HG02943 (cell line): ENCODE measurements around the gene MYO1D.
"Not testable (repeated sequence)": the region's sequence is repeated elsewhere in the genome, so short reads cannot be mapped to it uniquely, and the experiment has no call there.

Experiments used
- ATAC-seq: cut with Tn5 transposase; IDR thresholded peaks from one replicate; pipeline ENCODE4 v1.9.1; 2021; ENCODE audit warnings: mild to moderate bottlenecking, low read depth, moderate library complexity; ENCODE audit not compliant: unreplicated experiment

Gene MYO1D

DNA sequence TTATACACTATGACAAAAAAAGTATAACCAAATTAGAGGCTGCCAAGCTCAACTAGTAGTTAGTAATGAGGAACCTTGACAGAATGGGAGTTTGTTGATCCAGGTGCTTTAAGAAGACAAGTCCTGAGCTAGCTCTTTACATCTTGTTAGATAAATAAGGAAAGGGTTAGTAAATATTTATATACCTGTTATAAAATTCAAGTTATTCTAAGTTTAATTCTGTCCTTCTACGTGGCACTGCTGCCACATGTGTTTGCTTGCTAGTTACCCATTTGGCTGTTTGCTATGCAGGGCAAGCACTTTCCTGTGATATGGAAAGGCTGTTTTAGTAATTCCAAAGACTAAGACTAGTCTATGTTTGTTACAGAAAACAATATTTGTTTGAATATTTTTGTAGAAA, 180.5 kb downstream of the MYO1D start:
- no peak for ATAC-seq

GRCh38 chr17:32695864-32696263, 181.1 kb downstream of the MYO1D start:
- ATAC-seq = no peak

DNA sequence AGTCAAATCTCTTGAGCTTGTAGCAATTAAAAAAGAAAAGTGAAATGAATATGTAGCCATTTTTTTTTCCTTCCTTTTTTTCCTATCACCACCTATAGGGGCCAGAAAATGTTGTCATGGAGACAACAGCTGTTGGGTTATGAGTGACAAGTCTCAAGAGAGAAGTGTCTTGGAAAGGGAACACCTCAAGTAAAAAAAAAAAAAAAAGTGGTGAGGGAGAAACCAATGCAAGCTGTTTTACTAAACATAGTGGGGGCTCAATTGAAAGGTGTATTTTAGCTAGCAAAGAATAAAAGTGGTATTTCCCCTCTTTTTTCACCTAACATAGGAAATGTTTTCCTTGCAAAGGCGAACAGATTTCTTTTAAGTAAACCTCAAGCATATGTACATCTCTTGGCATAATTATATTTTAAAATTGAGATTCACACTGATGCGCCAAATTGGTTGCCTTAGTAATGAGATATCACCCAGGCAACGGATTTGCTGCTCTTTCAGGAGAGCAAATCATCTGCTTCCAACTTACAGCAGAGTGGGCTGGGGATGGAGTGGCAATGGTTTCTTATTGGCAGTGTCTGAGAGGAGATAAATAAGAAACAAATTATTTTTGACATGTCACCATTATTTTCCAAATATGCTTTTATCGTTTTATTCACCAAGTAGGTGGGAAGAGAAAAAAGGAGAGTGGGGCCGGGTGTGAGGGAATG, 183.6 kb downstream of the MYO1D start:
- no peak for ATAC-seq

GRCh38 chr17:32692179-32692578, 184.7 kb downstream of the MYO1D start:
- no peak for ATAC-seq

- ATAC-seq = no peak
Measured at GRCh38 chr17:32689348-32689747, 187.6 kb downstream of the MYO1D start.

- ATAC-seq = no peak
Measured at GRCh38 chr17:32688221-32688620, 188.7 kb downstream of the MYO1D start.

- no peak for ATAC-seq
Measured at GRCh38 chr17:32684087-32684958, 192.6 kb downstream of the MYO1D start.

DNA sequence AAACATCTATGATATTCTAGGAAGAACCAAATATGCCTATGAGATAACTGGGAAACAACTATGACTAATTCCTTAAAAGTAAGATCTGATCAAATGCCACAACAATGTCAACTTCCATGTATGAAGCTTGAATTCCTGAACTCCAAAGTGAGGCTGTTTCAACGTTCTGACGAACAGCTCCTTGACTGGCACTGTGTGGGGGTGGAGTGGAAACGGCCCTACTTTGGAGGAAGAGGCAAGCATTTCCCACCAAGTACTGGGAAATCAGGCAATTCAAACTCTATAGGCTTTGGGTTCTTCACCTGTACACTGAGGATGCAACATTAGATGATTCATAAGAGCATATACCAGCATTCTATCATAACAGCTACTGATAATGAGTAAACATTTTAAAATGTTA, 203.0 kb downstream of the MYO1D start:
- ATAC-seq = no peak

GRCh38 chr17:32672711-32673110, 204.2 kb downstream of the MYO1D start:
- no peak for ATAC-seq

- no peak for ATAC-seq
Measured at GRCh38 chr17:32671896-32672295, 205.0 kb downstream of the MYO1D start.

GRCh38 chr17:32664936-32665583, 211.9 kb downstream of the MYO1D start:
- ATAC-seq = no peak

DNA sequence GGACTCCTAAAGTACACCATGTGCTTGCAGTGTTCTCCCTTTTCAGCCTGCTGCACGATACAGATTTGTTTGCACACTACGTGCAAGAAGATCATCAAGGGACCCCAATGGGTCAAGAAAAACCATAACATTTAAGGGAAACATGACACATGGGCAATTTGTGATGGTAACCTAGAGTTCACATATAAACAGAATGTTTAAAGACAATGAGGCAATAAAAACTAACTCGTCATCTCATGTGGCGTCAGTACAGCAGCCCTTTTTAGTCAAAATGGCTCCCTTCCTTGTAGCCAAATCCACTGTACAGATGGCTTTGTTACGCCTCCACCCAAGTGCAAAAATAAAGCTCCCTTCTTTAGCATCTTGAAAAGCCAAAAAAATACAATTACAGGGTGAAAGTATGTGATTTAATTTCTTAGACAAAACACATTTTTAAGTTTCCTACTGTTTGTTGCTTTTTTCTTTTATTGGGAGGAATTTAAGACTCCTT, 216.4 kb downstream of the MYO1D start:
- no peak for ATAC-seq

- no peak for ATAC-seq
Measured at GRCh38 chr17:32659419-32659842, 217.5 kb downstream of the MYO1D start.

- ATAC-seq = no peak
Measured at GRCh38 chr17:32658470-32659418, 218.2 kb downstream of the MYO1D start.

- ATAC-seq = no peak
Measured at GRCh38 chr17:32656886-32657285, 220.0 kb downstream of the MYO1D start.

DNA sequence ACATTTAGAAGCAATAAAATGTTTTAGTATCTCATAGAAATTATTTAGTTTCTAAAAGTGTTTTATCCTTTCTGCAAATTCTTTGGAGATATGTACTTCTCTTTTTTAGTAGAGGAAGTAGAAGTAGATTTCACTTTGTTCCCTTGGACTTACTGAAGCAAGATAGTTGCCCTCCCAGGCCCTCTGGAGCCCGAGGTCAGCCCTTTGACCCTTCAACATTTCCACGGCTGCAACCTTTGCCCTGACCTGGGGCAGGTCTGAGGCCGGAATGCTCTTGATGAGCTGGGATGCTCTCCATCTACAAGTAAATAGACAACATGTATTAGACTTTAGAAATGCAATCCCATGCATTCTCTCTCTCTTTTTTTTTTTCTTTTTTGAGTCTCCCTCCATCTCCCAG, 222.6 kb downstream of the MYO1D start:
- no peak for ATAC-seq

- no peak for ATAC-seq
Measured at GRCh38 chr17:32651084-32651483, 225.8 kb downstream of the MYO1D start.

DNA sequence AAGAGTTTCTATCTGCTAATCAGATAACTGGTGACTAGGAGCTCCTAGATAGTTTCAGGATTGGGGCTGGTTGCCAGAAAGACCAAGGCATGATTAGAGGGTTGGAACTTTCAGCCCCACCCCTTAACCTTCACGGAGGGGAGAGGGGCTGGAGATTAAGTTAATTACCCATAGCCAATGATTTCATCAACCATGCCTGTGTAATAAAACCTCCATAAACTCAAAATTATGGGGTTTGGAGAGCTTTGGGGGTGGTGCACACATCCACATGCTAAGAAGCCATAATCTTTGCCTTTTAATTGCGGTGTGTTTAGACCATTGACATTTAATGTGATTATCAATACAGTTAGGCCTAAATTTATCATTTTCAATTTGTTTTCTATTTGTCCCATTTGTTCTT, 228.5 kb downstream of the MYO1D start:
- ATAC-seq = no peak

GRCh38 chr17:32646941-32647340, 230.0 kb downstream of the MYO1D start:
- ATAC-seq = no peak

DNA sequence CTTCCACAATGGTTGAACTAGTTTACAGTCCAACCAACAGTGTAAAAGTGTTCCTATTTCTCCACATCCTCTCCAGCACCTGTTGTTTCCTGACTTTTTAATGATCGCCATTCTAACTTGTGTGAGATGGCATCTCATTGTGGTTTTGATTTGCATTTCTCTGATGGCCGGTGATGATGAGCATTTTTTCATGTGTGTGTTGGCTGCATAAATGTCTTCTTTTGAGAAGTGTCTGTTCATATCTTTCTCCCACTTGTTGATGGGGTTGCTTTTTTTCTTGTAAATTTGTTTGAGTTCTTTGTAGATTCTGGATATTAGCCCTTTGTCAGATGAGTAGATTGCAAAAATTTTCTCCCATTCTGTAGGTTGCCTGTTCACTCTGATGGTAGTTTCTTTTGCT, 235.4 kb downstream of the MYO1D start:
- ATAC-seq = not testable (repeated sequence)
